Activated CD4-positive, alpha-beta T cell treated with anti-CD3 and anti-CD28 coated beads for 36 hours (primary cell): Measurements from ENCODE around the gene MEFV. TPM values are rescaled to one million over a fixed set of nuclear protein-coding genes. Genes with fewer than 3 reads are reported as not detected.

Source experiments
- ATAC-seq: fragments of 200-7000 bp; cut with Tn5 transposase; one replicate; pipeline ENCODE4 v1.10.0; 2021; ENCODE audit warnings: mild to moderate bottlenecking, moderate library complexity
- CTCF ChIA-PET: fragments of 350-600 bp; sonication (Branson Sonifier 250); formaldehyde crosslinking; loops from one replicate; lab custom pipeline; 2021; ENCODE audit warnings: antibody characterized with exemption; lab: Charles Lee
- POLR2A ChIA-PET: fragments of 350-600 bp; sonication (Branson Sonifier 250); formaldehyde crosslinking; loops from one replicate; lab custom pipeline; 2021; ENCODE audit warnings: antibody characterized with exemption, inconsistent platforms; lab: Charles Lee
- DNase-seq: peaks from one replicate; pipeline ENCODE4 v3.0.0-alpha.2; 2020
- H3K27ac Mint-ChIP-seq: one replicate; pipeline ENCODE4 v1.8.0; 2021; ENCODE audit warnings: mixed read lengths
- H3K27me3 Mint-ChIP-seq: one replicate; pipeline ENCODE4 v1.8.0; 2021; ENCODE audit warnings: mixed read lengths
- H3K36me3 Mint-ChIP-seq: one replicate; pipeline ENCODE4 v1.8.0; 2021; ENCODE audit warnings: low read depth, mixed read lengths
- H3K4me1 Mint-ChIP-seq: one replicate; pipeline ENCODE4 v1.8.0; 2021; ENCODE audit warnings: mixed read lengths
- H3K4me3 Mint-ChIP-seq: one replicate; pipeline ENCODE4 v1.8.0; 2021; ENCODE audit warnings: mild to moderate bottlenecking, moderate library complexity, mixed read lengths
- H3K9me3 Mint-ChIP-seq: one replicate; pipeline ENCODE4 v1.8.0; 2021; ENCODE audit warnings: low read depth, mixed read lengths
- intact Hi-C, 2 experiments: fragments of 100-400 bp; cut with DNase I in 1 of 2; cut with micrococcal nuclease in 1 of 2; formaldehyde crosslinking; loops; one replicate each; pipeline versions ENCODE4 v1.14.2 to v1.15.1; 2022 to 2024; cut with DNase I, micrococcal nuclease
- total RNA-seq, 2 experiments: library from RNA; stranded (reverse); gene quantifications; one replicate each; pipeline ENCODE4 v1.2.3, GENCODE V29; 2021

Gene MEFV
- total RNA-seq, 2 experiments from 2014 or later: 0.09 to 0.14 TPM

- peaks cover 10% of the 10 kb centered on the region for H3K4me1 Mint-ChIP-seq
- ATAC-seq: no peak
- peaks cover 1% of the 10 kb centered on the region for H3K9me3 Mint-ChIP-seq
- ChIA-PET POLR2A (no interaction called here), CTCF (no interaction called here)
- H3K4me3 Mint-ChIP-seq: no peak overlapping the region
- no peaks in the 10 kb centered on the region for H3K36me3 Mint-ChIP-seq
- DNase-seq: no peak
- intact Hi-C loops: no loop called here
- H3K27me3 Mint-ChIP-seq: peaks cover 35% of the 10 kb centered on the region
- no peak overlapping the region for H3K27ac Mint-ChIP-seq
Measured at GRCh38 chr16:3195975-3196374, 60.5 kb downstream of the MEFV start.

GRCh38 chr16:3194792-3195191 lies 61.6 kb downstream of the MEFV start:
- ATAC-seq (no peak), DNase-seq (no peak)
- no peak overlapping the region for H3K4me3 Mint-ChIP-seq
- H3K36me3 Mint-ChIP-seq: no peaks in the 10 kb centered on the region
- ChIA-PET POLR2A (no interaction called here), CTCF (no interaction called here)
- intact Hi-C loops: loop anchor here in 1 of 2 experiments (5.0 kb wide), 1 partner anchor 268 kb away; no protein-coding TSS in a partner anchor
- no peak overlapping the region for H3K27ac Mint-ChIP-seq
- peaks cover 1% of the 10 kb centered on the region for H3K9me3 Mint-ChIP-seq
- peaks cover 21% of the 10 kb centered on the region for H3K4me1 Mint-ChIP-seq
- H3K27me3 Mint-ChIP-seq: peaks cover 44% of the 10 kb centered on the region

DNA sequence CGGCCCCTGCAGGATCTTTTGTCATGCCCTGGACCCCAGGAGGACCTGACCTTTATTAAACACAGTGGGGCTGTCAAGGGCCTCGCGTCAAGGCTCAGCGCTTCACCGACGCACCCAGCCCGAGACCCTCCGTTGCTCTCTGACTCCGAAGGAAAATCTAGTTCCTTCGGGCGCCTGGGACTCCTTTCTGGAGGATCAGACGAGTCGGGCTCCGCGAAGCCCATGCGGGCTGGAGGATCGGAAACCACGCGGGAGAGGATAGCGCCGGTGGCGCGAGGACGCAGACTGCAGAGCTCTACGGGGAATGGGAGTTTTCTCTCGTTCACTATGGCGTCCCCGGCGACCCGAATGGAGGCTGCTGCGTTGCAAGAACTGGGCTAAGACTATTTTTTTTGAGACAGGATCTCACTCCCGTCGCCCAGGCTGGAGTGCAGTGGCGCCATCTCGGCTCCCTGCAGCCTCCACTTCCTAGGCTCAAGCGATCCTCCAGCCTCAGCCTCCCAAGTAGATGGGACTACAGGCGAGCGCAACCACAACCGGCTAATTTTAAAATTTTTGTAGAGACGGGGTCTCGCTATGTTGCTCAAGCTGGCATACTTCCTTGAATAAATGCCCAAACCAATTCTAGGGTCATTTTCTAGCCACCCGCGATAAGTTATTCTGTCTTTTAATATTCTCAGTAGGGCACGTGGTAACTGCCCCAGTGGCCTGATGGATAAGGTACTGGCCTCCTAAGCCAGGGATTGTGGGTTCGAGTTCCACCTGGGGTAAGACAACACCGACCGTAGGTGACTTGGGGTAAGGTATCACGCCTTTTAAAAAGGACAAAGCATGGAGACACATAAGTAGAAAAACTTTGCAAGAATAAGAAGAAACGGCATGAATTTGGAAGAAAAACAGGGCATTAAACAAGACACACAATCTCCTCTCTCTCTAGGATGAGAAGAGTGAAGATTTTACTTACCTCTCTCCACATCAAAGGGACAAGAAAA lies 62.9 kb downstream of the MEFV start:
- DNase-seq: no peak
- Mint-ChIP-seq H3K27me3 (peaks cover 56% of the 10 kb centered on the region), H3K36me3 (peaks cover 2% of the 10 kb centered on the region), H3K27ac (no peak overlapping the region), H3K9me3 (peaks cover 1% of the 10 kb centered on the region), H3K4me3 (no peak overlapping the region), H3K4me1 (peaks cover 32% of the 10 kb centered on the region)
- POLR2A ChIA-PET: no interaction called here
- intact Hi-C loops: loop anchor here in 1 of 2 experiments (5.0 kb wide), 1 partner anchor 269 kb away; no protein-coding TSS in a partner anchor
- CTCF ChIA-PET: interaction anchor here (0.6 kb wide), 2 partner anchors 24 to 510 kb away, joined by 4 read pairs; no protein-coding TSS in a partner anchor
- ATAC-seq: no peak

GRCh38 chr16:3192476-3193019 lies 63.9 kb downstream of the MEFV start:
- ChIA-PET POLR2A (interaction anchor here (0.6 kb wide), 1 partner anchor 45 kb away, joined by 3 read pairs; no protein-coding TSS in a partner anchor), CTCF (interaction anchor here (0.6 kb wide), 1 partner anchor 23 kb away, joined by 4 read pairs; no protein-coding TSS in a partner anchor)
- Mint-ChIP-seq H3K27me3 (peaks cover 60% of the 10 kb centered on the region), H3K4me3 (no peak overlapping the region), H3K36me3 (peaks cover 4% of the 10 kb centered on the region), H3K4me1 (peaks cover 40% of the 10 kb centered on the region), H3K27ac (no peak overlapping the region), H3K9me3 (peaks cover 1% of the 10 kb centered on the region)
- ATAC-seq (no peak), DNase-seq (peak; percentile 4)
- intact Hi-C loops: loop anchor here in 1 of 2 experiments (5.0 kb wide), 1 partner anchor 270 kb away; no protein-coding TSS in a partner anchor

Other genes with a start within 250 kb of the MEFV start
- gene CLDN9, start 243.7 kb downstream of the MEFV start, total RNA-seq: not detected
- not detected for gene CLDN6, start 238.4 kb downstream of the MEFV start, total RNA-seq
- 1 to 10 TPM; 5.4 to 7.7 TPM for gene TNFRSF12A, start 236.3 kb downstream of the MEFV start, total RNA-seq
- gene HCFC1R1, start 232.7 kb downstream of the MEFV start, total RNA-seq: 10 to 100 TPM; 30.0 to 30.7 TPM
- 10 to 100 TPM; 46.9 to 50.2 TPM for gene THOC6, start 232.6 kb downstream of the MEFV start, total RNA-seq
- 1 to 10 TPM in 1 of 2 experiments, under 1 TPM in 1; 0.58 to 1.2 TPM for gene BICDL2, start 219.7 kb downstream of the MEFV start, total RNA-seq
- under 1 TPM; 0.55 to 0.91 TPM for gene MMP25, start 210.1 kb downstream of the MEFV start, total RNA-seq
- 1,000 to 10,000 TPM; 1,864 to 2,360 TPM for gene IL32, start 191.0 kb downstream of the MEFV start, total RNA-seq
- under 1 TPM; 0.11 to 0.30 TPM for gene ZSCAN10, start 157.3 kb downstream of the MEFV start, total RNA-seq
- under 1 TPM; 0.21 to 0.32 TPM for gene ZNF205, start 144.0 kb downstream of the MEFV start, total RNA-seq
- 1 to 10 TPM; 7.6 to 8.3 TPM for gene ZNF213, start 121.6 kb downstream of the MEFV start, total RNA-seq
- gene OR1F1, start 68.4 kb downstream of the MEFV start, total RNA-seq: not detected
- 1 to 10 TPM; 8.3 to 9.0 TPM for gene ZNF200, start 21.5 kb downstream of the MEFV start, total RNA-seq
- gene ZNF263, start 26.9 kb upstream of the MEFV start, total RNA-seq: 10 to 100 TPM; 19.2 to 19.6 TPM
- gene TIGD7, start 48.8 kb upstream of the MEFV start, total RNA-seq: 1 to 10 TPM; 2.9 TPM
- 10 to 100 TPM; 23.2 to 27.4 TPM for gene ZNF75A, start 48.9 kb upstream of the MEFV start, total RNA-seq
- not detected for gene OR2C1, start 99.3 kb upstream of the MEFV start, total RNA-seq
- gene ZSCAN32, start 144.4 kb upstream of the MEFV start, total RNA-seq: 10 to 100 TPM; 15.7 to 17.4 TPM
- 1 to 10 TPM; 7.4 to 9.5 TPM for gene ZNF174, start 144.6 kb upstream of the MEFV start, total RNA-seq
- 1 to 10 TPM; 1.9 to 2.4 TPM for gene ZNF597, start 186.9 kb upstream of the MEFV start, total RNA-seq
- gene NAA60, start 187.0 kb upstream of the MEFV start, total RNA-seq: 10 to 100 TPM; 25.9 to 38.9 TPM
- gene C16orf90, start 238.9 kb upstream of the MEFV start, total RNA-seq: not detected
- 10 to 100 TPM; 20.2 to 21.3 TPM for gene CLUAP1, start 244.4 kb upstream of the MEFV start, total RNA-seq